HG03064 (cell line): ENCODE data around the gene ZPR1.
"Not testable (repeated sequence)": the region's sequence is repeated elsewhere in the genome, so short reads cannot be mapped to it uniquely, and the experiment has no call there.

Experiments
- ATAC-seq: cut with Tn5 transposase; IDR thresholded peaks from one replicate; pipeline ENCODE4 v1.9.1; 2021; ENCODE audit warnings: low read depth; ENCODE audit not compliant: unreplicated experiment

Gene ZPR1

DNA sequence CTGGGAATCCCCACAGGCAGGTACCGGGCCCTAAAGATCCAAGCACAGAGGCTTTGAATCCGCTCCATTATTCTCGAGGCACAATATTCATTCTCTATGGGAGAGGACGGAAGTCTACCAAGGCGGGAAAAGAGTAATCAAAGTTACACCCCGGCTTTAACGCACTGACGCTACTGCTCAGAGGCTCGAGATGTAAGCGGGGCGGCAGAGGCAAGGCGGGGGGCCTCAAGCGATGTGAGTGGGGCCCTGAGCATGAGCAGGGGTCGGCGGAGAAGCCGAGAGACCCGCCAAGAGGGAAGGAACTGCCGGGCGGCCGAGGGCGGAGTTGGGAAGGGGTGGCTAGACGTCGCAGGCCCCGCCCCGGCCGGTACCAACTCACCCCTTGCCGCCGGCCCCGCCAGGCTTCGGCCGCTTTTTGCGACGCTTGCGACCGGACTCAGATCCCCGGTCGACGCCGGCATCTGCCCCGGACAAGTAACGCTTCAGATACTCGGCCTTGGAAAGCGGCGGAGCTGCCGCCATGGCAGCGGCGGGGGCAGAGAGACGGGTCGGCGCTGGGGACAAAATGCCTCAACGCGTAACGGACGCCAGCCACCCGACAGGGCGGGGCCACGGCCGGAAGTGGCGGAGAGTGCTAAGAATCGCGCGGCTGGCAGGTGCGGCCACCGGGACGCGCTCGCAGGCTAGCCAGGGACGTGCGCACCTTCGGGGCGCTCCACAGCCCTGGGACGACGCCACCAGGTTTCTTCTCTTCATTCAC lies 15.2 kb downstream of the ZPR1 start, which contains the start of gene BUD13:
Gene BUD13, minus strand, starts transcription at position 545 of the 760 bp plus-strand sequence. Its CDS starts 23 bp downstream, at position 522.
- peak; percentile 86 for ATAC-seq

DNA sequence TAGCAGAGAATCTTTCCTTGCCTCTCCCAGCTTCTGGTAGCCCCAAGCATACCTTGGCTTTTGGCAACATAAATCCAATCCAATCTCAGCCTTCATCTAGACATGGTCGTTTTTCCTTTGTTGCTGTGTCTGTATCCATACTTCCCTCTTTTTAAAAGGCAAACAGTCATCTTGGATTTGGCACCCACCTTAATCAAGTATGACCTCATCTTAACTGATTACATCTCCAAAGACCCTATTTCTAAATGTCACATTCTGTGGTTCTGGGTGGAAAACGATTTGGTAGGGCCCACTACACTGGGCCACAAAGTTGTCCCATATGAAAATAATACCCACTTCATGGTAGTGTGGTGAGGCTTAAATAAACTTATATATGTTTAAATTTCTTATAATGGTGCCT lies 15.9 kb downstream of the ZPR1 start:
- ATAC-seq, result no peak

DNA sequence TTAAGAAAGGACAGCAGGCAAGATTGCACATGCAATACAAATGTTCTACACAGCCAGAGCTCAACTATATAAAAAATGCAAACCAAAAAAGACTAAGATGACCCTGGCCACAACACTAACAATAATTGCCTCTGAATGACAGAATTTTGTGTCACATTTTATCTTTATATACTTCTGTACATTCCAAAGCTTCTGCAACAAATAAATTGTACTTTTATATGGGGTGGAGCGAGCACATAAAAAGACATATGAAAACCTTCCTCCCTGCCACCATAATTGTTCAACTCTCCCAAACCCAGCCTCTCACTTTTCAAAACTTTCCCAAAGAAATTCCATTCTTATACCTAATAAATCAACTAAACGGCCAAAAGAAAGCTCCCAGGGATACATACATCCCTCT lies 25.7 kb downstream of the ZPR1 start:
- no peak for ATAC-seq

DNA sequence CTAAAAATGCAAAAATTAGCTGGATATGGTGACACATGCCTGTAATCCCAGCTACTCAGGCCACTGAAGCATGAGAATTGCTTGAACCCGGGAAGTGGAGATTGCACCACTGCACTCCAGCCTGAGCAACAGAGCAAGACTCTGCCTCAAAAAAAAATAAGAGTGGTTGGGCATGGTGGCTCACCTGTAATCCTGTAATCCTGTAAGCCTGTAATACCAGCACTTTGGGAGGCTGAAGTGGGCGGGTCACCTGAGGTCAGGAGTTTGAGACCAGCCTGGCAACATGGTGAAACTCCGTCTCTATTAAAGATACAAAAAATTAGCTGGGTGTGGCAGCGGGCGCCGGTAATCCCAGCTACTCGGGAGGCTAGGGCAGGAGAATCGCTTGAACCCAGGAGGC lies 31.8 kb downstream of the ZPR1 start:
- ATAC-seq, result not testable (repeated sequence)

DNA sequence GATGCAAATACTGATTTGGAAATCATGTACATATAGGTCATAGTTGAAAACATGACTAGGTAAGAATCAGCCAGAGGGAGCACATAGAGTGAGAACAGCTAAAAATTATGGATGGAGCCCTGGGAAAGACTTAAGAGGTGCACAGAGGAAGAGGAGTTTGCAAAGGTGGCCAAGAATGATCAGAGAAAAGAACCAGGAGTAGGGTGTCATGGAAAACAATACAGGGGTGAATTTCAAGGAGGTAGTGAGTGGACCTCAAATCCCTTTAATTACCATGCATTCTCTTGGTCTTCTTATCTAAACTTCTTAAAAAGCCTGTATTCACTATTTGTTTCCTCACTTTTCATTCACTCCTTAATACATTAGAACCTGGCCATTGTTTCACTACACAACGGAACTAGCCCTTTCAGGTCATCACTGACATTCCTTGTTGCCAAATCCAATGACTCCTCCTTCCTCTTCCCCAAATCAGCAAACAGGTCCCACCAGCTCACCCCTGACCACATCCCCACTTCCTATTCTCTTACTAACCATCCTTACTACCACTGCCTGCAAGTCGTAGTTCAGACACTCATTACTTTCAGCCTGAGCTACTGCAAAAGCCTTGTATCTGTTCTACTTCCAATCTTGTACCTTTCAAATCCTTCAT lies 37.6 kb downstream of the ZPR1 start:
- no peak for ATAC-seq

DNA sequence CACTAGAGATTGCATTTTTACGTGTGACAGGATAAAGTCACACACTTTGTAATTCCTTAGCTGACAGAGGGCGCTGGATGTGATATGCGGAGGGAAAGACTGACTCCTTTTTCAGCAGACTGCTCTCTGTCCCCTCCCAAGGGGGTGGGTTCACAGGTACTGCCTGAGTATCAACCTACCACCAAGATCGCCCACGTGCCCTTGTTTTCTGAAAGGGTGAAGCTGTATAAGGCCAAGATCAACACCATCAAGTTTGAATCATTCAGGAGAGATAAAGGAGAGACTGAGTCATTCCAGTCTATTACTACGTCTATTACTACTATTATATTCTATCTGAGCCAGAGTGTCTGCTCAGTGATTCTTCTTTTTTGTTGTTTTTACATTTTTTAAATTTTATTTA lies 45.7 kb downstream of the ZPR1 start:
- no peak for ATAC-seq

DNA sequence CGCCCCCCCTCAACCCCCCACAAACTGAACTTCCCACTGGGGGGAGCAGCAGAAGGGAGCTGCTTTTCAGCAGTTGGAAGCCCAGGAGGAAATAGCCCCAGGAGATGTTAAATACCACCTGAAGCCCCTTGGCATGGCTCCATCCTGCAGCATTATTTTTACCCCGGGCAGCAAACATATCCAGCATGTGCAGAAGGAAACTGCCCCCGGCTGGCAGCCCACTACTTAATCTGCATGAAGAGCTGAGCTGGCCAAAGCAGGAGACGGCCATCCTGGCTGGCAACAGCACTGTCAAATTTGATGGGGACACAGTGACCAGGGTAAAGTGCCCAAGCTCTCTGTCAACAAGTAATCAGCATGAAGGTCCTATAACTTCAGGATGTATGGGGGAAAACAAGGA lies 47.1 kb downstream of the ZPR1 start:
- no peak for ATAC-seq

DNA sequence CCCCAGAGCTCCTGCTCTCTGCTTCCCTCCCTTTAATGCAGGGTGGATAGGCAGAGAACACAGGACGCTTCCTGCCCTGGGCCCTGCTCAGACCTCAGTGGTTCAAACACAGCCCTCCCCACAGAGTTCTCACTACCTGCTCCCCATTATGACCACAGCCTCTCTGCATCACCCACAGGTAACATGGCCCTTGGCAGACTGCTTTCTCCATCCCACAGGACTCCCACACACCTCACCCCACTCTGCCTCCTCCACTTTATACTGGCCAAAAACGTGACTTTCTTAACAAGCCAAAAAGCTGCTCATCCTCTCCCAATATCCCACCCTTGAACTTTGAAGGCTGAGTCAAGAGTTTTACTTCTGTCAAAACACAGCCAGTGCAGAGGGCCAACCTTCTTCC lies 48.8 kb downstream of the ZPR1 start:
- ATAC-seq, result no peak

DNA sequence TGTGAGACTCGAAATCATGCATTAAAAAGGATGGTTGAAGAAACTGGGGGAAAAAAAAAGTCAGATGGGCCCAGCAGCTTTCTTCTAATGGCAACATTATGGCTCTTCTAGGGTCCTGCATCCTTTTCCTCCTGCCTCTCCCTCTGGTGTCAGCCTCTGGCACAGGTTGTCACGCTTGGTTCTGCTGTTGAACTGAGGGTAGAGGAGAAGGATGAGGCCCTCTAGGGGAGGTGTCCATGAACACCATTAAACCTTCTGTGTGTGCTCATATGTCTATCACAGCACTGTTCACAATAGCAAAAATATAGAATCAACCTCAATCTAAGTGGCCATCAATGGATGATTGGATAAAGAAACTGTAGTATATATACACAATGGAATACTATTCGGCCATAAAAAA lies 51.1 kb downstream of the ZPR1 start:
- ATAC-seq, result no peak

DNA sequence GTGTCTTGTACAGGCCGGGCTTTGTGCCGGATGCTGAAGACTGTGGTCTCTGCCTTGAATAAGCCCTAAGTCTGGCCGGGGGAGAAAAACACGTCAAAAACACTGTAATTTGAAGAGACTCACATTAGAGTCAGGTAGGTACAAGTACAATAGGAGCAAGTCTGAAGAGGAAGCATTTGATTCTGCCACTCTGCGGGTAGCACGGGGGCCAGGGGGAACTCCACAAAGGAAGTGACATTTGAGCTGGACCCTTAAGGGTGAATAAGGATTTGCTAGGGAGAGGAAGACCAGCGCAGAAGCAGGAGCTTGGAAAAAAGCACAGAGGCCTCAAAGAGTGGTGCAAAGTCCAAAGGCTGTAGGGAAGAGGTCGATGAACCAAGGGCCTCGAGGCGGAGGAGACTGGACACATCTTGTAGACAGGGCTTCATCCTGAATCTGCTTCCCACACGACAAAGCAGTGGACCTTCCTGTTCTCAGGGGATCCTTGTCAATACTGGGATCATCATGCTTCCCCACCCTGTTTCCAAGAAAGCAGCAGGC lies 53.8 kb downstream of the ZPR1 start:
- ATAC-seq, result no peak

DNA sequence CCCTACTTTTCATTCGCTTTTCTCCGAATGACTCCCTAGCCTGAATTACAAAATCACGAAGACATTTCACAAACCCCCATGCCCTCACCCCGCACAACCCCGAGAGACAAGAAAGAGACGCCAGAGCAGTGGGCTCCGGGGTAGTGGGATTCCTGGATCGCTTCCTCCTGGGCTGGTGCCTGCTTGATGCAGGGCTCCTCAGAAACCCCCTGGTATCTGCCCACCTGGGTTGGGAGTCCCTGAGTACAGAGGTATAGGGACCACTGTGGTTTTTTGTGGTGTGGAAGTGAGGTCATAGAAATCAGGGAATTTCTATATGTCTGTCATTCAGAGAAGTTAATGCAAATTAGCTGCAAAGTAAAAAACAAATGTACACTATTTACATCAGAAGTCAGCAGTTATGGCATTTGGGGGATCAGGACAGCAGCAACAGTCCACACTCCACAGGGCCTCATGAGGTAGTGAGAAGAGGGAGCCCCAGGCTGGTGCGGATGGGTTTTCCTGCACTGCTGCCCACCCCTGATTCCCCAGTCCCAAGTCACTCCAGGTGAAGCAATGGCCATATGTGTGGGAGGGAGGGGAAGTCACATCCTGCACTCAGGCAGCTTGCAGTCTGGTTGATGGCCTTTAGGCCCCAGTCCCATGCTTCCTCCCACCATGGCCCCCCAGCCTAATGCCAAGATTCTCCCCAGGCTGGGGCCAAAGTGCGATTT lies 54.6 kb downstream of the ZPR1 start:
- ATAC-seq, result no peak

DNA sequence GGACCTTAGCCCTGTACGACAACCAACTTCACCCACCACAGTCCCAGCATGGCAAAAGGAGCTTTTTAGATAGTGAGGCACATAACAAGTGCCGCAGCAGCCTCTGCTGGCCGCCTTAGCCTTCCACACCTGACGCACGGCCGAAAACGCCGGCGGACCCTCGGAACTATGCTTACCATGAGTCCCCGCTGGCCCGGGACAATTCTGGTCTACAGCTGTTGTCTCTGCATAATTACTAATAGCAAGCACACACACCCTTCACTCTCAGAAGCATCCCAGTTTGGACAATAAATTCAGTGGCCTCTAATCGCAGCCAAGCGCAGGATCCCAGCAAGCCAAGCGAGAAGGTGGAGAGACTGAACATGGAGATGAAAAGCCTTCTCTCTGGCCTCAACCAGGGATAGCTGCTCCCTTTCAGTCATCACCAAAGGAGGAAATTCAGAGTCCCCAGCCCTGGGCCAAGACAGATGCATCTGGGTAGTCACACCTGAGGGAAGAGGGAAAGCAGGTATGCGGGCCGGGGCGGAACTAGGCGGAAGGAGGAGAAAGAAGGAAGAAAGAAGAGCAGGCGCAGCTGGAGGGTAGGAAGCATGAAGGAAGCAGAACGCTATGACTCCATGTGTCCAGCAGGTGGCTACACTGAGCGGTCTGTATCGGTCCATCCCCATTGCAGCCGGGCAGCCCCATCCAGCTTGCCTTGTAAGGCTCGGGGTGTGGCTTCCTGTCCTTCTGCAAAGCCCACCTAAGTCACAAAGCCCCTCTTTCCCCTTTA lies 55.4 kb downstream of the ZPR1 start:
- ATAC-seq, result no peak

DNA sequence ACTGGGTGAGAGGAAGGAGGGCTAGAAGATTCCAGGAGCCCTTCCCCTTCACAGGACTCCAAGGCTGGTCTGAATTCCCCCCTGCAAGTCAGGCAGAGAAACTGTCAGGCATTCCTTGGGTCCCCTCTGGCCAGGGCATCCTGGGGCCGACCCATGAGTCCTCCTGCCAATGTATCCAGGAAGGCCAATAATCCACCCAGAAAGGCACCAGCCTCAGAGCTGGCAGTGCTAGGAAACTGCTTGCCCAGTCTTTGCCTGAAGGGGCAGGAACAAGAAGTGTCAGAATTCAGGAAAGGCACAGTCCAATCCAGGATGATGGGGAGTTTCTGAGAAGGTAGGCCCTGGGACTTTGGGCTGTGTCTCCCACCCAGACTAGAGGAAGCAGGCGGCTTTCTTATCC lies 56.0 kb downstream of the ZPR1 start:
- no peak for ATAC-seq

DNA sequence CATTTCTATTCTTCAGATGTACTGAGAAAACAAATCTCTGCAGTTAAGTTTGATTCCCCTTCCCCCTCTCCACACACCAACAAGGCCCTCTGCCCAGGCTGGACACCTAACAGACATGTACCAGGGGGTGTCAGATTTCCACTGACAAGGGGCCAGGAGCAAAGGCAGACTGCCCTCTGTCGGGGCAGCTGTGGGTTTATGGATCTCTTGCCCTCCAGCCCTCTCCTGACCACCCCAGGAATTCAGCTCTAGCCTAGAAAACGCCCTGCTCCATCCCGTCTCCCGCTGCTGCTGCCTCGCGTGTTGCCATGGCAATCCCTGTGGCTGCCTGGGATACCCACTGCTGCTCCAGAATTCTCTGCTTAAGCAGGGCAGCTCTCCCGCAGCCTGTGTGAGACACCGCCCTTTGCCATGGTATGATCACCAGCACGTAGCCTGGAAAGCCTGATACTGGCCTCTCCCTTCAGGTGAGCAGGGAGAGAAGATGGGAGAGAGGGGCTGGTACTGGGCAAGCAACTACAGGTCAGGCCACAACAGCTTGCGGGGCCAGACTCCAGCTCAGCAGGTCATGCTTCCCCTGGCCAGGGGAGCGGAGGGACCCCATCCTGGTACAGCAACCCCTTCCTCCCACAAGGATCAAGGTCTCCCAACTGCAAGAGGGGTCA lies 56.6 kb downstream of the ZPR1 start:
- no peak for ATAC-seq

DNA sequence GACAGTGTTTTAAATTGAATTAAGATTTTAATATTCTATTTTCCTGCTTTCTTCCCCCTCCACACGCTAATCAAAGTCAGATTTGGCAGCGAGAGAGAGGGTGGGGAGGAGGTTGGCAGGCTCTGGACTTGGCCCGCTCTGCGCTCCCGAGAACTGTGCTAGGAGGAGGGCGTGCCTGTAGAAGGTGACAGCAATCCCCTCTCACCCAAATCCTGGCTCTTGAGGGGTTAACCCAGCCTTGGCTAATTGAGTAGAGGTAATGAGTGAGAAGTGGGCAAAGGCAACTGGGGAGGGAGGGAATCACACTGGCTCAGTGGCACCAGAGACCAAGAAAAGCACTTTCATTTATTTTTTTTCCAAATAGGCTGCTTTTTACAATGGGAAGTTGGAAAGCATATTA lies 57.2 kb downstream of the ZPR1 start:
- no peak for ATAC-seq

DNA sequence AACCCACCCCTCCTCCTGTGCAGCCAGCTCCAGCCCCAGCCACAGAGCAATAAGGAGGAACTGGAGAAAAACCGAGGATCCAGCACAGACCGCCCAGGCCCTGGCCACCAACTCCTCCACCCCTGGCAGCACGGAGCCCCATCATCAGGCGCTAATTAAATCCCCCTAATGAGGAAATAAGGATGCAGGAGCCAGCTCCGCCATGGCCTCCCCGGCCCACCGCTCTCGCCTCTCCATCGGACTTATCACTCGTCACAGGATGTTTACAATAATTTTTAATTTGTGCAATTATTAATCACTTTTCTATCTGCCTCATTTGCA lies 57.6 kb downstream of the ZPR1 start:
- no peak for ATAC-seq

DNA sequence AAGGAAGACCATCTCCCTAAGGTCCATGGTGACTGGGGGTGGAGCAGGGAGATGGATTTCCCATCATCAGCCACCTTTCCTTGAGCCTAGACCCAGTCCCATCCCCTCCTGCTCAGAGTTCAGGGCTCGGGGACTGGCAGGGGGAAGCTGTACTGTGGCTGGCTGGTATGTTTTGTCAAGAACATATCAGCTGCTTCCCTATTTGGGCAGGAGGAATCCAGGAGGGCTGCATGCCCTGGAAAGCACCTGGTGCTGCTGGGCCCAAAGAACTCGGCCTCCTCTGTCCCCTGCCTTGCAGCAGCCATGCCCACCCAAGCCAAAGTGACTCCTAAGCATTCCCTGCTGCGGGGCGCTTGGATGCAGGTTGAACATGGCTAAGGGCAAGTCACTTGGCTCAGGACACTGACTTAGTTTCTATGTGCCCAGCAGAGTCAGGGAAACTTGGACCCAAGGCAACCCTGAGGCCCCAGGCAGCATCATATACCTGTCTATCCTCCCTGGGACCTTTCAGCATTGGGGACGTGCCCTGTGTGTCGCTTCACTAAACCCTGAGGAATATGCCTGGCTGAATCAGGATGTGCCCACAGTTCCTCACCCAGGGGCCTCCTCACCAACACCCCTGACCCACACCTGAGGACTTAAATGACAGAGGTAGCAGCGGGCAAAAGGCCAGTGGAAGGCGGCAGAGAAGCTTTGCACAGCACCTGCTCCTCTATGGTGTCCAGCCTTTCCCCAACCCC lies 58.2 kb downstream of the ZPR1 start:
- no peak for ATAC-seq

DNA sequence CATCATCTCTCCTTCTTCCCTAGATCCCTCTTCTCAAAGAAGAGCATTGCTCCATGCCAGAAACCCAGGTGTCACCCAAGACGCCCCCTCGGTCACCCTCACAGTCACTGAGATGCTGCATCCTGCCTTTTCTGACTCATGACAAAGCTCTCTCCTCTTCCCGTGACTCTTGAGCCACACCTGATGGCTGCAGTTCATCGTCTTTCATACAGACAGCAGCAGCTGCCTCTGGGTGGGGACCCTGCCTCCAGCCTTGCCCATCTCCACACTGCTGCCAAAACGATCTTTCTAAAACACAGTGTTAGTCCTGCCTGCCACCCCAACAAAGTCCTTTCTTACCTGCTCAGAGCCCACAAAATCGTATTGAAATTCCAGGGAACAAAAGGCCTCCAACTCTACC lies 59.8 kb downstream of the ZPR1 start:
- ATAC-seq, result no peak

DNA sequence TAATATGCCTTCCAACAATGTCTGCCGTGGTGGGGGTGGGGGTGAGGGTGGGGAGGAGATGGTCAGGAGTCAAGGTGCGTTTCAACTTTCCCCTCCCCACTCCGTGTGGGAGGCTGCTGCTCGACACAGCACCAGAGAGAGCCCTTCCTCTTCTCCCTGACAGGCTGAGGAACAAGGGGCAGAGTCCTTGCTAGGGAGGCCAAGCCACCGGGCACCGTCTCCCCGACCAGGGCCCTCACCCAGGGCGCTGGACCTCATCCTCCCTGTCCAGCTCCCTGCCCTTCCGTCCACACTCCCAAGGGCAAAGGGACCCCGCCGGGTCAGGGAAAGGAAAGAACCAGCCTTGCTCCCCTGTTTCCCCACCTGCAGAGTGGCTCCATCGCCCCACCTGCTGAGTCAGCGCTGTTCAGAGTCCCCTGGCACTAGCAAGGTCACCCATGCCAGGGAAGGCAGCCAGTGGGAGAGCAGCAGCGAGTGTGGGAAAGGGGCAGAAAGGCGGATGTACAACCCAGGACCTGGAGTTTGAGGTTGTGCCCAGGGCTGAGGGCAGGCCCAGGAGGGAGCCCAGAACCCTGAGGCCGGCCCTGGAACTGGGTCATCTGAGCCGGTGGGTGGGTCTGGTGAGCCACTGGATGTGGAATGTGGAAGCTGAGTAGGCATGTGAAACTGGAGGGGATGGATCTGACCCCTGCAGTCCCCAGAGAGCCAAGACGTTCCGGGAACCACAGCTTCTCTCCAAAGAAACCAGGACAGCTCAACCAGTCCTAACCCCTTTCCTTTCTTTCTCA lies 62.2 kb downstream of the ZPR1 start:
- no peak for ATAC-seq
